CD4-positive, alpha-beta T cell treated with Interleukin-1 beta for 1 hour (primary cell): ENCODE data around the gene ZNF653.
A peak's percentile ranks its signal among the peaks of the same experiment; 100 is the strongest.
"Not testable (repeated sequence)": the region's sequence is repeated elsewhere in the genome, so short reads cannot be mapped to it uniquely, and the experiment has no call there.

Source experiments
- DNase-seq, 2 donors: peaks; one replicate each; pipeline ENCODE4 v3.0.0-alpha.2; 2020 to 2022

Gene ZNF653

DNA sequence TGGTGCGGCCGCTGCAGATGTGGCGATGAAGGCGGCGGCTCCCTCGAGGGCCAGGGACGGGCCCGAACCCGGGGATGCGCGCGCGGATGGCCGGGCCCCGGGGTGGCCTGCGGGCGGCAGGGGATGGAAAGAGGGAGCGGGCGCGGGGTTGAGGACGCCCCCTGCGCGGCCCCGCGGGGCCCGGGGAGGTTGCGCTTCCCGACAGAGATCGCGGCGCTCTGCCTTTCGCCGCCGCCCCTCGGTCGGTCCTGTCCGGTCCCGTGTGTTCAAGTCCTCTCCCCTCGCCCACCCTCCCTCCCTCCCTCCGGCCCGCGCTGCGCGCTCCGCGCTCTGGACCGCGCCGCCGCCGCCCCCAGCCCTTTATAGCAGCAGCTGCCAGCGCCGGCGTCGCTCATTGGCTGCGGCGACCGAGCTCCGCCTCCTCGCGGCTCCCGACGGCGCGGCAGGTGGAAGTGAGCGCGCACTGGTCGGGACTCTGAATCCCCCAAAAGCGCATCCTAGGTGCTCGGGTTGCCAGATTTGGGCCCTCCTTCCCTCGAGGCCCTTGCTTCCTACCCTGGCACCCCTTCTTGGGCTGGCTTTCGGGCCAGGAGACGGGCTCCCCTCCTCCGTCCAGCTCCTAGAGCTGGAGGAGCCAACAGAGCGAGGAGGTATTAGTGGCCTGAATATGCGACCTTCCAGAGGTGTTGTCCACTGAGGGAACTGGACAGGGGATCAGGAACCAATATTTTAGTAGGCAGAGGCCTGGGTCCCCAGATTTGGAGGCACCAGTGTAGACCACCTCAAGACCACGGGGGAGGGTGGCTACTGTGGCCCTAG is 24.7 kb downstream of the ZNF653 start, which contains the start of gene ELAVL3:
Gene ELAVL3 (minus strand): TSS at position 332 of the 819 bp plus-strand sequence. CDS start 438 bp downstream, outside the sequence.
- DNase-seq: no peak

DNA sequence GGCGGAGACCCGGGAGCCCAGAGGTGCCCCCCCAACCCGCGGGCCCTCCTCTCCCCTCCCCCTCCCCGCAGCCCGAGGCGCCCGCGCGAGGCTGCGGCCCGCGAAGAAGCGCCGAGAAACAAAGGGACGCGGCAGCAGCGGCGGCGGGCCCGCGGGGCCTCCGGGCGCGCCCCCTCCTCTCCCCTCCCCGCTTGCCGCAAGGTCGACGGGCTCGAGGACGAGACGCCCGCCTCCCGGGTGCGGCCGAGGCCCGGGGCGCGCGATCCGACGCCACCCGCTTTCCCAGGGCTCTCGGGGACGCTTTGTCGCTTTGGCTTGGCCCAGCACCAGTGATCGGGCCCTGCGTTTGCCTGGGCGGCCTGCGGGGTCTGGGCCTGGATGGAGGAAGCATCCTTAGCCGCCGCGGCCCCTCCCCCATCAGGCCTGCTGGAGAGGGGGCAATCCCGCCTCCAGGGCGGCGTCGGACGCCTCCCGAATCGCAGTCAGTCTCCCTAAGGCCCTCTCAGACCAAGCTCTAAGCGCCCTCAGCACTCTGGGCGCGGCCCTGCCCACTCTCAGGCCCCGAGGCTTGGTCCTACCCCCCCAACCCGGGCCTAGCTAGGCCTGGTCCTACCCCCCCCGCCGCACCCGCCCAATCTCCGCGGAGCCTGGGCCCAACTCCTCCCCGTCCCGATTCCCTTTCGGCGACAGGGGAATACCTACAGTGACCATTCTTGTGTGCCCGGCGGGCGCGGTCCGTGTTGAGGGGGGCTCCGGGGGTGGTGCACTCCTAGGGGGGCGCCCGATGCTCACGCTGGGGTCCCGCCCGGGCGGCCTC is 25.5 kb downstream of the ZNF653 start:
- no peak for DNase-seq

DNA sequence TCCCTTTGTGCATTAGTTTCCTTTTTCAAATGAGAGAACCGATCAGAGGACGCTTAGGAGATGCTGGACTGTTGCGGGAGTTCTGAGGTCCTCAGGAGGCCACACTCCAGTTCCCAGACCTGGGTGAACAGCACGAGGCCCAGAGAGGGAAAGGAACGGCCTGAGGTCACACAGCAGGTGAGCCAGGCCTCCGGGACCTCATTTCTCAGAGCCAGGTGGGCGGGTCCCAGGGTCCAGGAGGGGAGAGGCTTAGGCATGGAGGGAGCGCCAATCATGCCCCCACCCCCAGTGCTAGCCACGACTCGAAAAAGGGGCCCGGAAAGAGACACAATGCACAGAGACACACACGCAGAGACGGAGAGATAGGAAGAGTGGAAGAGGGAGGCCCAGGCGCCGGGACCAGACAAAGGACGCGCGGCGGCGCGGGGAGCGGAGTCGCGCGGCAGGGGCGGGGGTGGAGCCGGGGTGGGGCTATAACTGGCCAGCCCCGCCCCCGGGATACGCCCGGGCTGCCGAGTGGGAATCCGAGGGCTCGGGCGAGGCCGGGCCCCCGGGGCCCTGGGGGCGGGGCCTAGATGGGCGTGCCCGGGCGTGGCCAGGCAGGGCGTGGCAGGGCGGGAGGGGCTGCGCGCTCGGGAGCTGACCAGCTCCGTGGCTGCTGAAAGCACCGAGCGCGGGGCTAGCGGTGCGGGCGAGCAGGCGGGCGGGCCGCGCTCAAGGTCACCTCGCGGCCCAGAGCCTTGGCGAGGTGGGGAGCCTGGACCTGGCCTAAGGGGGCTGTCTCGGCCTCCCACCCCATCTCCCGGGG is 26.3 kb downstream of the ZNF653 start:
- peak; percentile 9 to 25 for DNase-seq

GRCh38 chr19:11478167-11479089 is 27.2 kb downstream of the ZNF653 start:
- DNase-seq: no peak

DNA sequence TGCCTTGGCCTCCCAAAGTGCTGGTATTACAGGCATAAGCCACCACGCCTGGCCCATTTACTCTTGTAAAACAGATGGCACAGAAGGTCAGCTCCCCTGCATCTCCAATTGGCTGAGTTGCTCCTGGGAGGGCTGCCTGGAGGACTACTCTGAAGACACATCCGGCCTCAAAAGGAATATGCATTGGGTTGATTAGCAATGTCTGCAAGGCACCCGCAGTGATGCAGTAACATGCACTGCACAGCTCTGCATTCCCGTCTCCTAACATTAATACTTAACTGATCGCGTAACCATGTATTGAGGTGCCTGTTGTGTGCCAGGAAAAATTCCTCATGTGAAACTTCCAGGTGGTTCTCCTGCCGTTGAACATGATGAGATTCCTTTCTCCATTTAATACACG is 29.8 kb downstream of the ZNF653 start:
- no peak for DNase-seq

DNA sequence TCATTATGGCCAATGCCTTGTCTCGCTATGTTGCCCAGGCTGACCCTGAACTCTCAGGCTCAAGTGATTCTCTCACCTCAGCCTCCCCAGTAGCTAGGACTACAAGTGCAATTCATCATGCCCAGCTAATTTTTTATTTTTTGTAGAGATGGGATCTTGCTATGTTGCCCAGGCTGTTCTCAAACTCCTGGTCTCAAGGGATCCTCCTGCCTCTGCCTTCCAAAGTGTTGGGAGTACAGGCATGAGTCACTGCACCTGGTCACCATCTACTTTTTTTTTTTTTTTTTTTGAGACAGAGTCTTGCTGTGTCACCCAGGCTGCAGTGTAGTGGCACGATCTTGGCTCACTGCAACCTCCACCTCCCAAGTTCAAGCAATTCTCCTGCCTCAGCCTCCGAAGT is 30.3 kb downstream of the ZNF653 start:
- DNase-seq: not testable (repeated sequence)

DNA sequence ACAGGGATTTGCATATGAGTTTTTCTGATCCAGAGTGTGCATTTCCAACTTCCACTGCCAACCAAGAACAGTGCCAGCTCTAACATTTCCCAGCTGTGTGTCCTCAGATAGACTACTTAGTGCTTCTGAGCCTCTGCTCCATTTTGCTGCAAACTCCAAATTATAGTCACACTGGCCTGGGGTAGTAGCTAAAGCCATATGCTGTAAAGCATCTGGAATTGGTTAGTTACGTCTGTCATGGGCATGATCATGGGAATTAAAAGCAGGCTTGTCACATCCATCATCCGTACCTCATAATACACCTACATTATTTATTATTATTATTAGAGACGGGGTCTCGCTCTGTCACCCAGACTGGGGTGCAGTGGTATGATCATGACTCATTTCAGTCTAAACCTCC is 31.9 kb downstream of the ZNF653 start:
- DNase-seq: no peak

GRCh38 chr19:11468266-11468845 is 37.3 kb downstream of the ZNF653 start:
- not testable (repeated sequence) for DNase-seq

GRCh38 chr19:11465600-11465999 is 40.0 kb downstream of the ZNF653 start:
- no peak for DNase-seq

GRCh38 chr19:11464333-11465265 is 41.0 kb downstream of the ZNF653 start:
- no peak for DNase-seq

DNA sequence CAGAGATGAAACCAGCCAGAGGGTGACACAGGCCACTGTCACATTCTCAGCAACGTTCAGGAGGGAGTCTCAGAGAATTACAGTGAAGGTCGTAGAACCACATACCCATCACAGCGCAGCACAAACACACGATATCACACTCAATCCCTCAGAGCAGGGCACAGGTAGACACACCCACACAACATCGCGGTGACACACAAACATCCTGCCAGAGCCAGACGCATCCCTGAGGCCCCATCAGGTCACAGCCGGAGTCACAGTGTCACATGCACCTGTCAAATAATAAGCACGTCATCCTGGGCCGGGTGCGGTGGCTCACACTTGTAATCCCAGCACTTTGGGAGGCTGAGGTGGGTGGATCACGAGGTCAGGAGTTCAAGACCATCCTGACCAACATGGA is 42.2 kb downstream of the ZNF653 start:
- DNase-seq: no peak

DNA sequence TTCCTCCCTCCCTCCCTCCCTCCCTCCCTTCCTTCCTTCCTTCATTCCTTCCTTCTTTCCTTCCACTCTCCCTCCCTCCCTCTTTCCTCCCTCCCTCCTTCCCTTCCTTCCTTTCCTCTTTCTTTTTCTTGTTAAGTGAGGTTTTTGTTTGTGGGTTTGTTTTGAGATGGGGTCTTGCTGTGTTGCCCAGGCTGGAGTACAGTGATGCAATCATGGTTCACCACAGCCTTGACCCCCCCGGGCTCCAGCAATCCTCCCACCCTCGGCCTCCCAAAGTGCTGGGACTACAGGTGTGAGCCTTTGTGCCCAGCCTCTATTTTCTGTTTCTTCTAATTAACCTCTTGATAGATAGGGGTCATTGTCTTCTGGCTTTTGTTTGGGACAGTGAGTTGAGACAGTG is 44.2 kb downstream of the ZNF653 start:
- no peak for DNase-seq

- DNase-seq: no peak
Measured at GRCh38 chr19:11460207-11460606, 45.4 kb downstream of the ZNF653 start.

DNA sequence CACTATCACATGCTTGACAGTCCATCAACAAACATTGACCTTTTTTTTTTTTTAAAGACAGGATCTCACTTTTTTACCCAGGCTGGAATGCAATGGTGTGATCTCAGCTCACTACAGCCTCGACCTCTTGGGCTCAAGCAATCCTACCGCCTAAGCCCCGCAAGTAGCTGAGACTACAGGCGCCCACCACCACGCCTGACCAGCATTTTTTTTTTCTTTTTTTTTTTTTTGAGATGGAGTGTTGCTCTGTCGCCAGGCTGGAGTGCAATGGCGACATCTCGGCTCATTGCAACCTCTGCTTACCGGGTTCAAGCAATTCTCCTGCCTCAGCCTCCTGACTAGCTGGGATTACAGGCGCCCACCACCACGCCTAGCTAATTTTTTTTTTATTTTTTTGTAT is 46.7 kb downstream of the ZNF653 start:
- not testable (repeated sequence) for DNase-seq

DNA sequence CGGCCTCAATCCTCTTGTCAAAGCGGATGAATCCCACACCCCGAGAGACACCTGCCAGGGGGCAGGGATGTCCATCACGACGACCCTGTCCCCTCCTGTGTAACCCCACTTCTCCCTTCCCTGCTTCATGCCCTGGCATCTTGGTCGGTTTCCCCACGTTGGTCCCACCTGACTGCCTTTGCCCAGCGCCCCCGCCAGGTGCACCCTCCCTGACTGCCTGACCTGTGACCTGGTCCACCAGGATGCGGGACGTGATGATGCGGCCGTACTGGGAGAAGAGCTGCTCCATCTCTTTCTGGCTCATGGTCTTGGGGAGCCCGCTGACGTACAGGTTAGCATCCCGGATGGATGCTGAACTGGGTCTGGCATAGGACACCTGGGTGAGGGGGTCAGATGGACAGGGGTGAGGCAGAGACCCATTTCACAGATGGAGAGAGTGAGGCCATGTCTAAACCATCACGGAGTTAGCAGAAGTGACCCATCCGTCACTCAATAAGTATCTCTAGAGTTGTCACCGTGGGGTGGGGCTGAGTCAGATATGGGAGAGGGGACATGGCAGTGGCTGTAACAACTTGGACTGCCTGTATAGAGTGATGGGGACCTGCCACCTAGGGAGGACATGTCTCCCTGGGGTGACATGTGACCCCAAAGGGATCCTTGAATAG is 47.3 kb downstream of the ZNF653 start:
- no peak for DNase-seq

DNA sequence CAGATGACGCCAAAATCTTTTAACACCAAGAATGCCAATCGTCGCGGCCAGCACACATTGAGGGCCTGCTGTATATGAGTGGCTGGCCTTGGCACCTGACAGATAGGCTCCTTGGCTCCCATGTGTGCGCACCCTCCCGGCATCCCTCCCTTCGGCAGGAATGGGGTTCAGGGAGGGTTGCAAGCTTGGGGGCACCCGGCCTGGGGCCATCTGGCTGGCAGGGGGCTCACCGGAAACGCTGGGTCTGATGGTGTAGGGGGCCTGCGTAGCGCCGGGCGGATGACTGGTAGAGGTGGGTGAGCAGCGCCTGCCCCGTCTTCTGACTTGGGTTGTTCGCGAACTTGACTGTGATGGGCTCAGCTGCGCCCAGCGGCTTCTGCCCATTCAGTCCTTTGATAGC is 47.8 kb downstream of the ZNF653 start:
- DNase-seq: no peak

- no peak for DNase-seq
Measured at GRCh38 chr19:11457115-11457514, 48.5 kb downstream of the ZNF653 start.

- DNase-seq: no peak
Measured at GRCh38 chr19:11456659-11457058, 49.0 kb downstream of the ZNF653 start.

DNA sequence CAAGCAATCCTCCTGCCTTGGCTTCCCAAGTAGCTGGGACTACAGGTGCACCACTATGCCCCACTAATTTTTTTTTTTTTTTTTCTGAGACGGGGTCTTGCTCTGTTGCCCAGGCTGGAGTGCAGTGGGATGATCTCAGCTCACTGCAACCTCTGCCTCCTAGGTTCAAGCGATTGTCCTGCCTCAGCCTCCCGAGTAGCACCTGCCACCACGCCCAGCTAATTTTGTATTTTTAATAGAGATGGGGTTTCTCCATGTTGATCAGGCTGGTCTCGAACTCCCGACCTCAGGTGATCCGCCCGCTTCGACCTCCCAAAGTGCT is 50.4 kb downstream of the ZNF653 start:
- not testable (repeated sequence) for DNase-seq
